ENCODE data around the gene TBCC.

DNA sequence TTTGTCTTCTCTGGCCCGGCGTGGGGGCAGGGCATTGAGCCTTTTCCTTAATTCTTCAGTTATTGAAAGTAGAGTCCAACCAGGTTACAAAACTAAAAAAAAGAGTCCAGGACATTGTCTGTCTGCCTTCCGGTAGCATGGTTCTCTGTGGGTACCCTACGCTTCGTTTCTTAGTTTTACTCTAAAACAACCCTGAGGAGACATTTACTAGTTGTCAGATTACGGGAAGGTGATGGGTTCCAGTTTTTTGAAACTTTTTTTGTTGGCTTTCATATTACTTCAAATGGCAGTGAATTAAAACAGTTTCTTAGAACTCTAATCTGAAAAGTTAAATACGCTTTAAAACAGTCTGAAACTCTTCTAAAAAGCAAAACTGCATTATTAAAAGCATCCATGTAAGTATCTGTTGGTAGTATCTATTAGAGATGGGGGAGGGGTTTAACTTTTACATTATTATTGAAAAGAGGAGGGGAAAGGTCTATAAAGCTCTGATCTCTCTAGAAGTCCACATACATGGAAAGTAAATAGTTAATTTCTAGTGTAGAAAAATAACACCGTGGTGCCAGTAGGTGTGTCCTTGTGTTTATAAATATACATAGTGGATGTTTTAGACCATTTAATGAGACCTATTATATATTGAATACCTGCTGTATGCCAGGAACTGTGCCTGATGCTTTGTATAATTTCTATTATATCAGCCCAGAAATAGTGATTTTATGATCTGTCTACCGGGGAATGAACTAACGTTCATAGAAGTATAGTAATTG lies 38.2 kb upstream of the TBCC start:
- TF ChIP-seq EZH2phosphoT487 (IDR thresholded peaks at IDR 0.05; ENCODE audit: low read depth, severe bottlenecking, unreplicated experiment) (no peak), EZH2 (IDR thresholded peaks at IDR 0.05; ENCODE audit: borderline replicate concordance) (no peak)

Measured in hepatocyte (in vitro differentiated cells).